ENCODE data around the gene SYT3. TPM values are rescaled to one million over a fixed set of nuclear protein-coding genes. Genes with fewer than 3 reads are reported as not detected.

SYT3 gene
- polyA plus RNA-seq, 1 donor (not counting 4 experiments of a cell fraction or from before 2014, with no cell fraction given) = not detected

DNA sequence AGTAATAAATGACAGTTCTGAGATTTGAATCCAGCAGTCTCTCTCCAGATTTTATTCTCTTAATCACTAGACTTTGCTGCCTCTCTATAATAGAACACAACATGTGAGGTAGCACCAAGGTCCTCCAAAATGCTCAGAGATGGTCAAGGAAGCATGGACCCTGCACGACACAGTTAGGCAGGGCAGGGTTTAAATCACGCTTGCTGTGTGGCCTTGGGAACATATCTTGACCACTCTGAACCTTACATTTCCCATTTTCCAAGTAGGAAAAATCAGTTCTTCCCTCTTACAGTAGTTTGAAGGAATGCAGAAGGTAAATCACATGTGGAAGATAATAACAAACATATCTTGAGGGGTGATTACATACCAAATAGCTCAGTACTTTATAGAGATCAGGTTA, 6.3 kb downstream of the SYT3 start:
- H3K36me3 ChIP-seq (ENCODE audit: control insufficient read depth in 2 of 2, extremely low read depth in 1 of 2, insufficient read depth in 2 of 2, low read length in 2 of 2) = no peaks in the 10 kb centered on the region
- no peaks in the 10 kb centered on the region for H3K4me1 ChIP-seq (ENCODE audit: control insufficient read depth, extremely low read depth, insufficient read depth, low read length)
- H3K9me1 ChIP-seq (ENCODE audit: control insufficient read depth, extremely low read depth, insufficient read depth, low read length) = no peaks in the 10 kb centered on the region
- FAIRE-seq = no peak
- no peak overlapping the region for H3K27ac ChIP-seq (ENCODE audit: control insufficient read depth, insufficient read depth, low read length)
- no peak for TF ChIP-seq EZH2 (IDR thresholded peaks at IDR 0.05; ENCODE audit: low read length)
- TF ChIP-seq, protein P1, sequence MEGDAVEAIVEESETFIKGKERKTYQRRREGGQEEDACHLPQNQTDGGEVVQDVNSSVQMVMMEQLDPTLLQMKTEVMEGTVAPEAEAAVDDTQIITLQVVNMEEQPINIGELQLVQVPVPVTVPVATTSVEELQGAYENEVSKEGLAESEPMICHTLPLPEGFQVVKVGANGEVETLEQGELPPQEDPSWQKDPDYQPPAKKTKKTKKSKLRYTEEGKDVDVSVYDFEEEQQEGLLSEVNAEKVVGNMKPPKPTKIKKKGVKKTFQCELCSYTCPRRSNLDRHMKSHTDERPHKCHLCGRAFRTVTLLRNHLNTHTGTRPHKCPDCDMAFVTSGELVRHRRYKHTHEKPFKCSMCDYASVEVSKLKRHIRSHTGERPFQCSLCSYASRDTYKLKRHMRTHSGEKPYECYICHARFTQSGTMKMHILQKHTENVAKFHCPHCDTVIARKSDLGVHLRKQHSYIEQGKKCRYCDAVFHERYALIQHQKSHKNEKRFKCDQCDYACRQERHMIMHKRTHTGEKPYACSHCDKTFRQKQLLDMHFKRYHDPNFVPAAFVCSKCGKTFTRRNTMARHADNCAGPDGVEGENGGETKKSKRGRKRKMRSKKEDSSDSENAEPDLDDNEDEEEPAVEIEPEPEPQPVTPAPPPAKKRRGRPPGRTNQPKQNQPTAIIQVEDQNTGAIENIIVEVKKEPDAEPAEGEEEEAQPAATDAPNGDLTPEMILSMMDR (optimal IDR thresholded peaks at IDR 0.05 in 1 of 3, IDR thresholded peaks at IDR 0.05 in 1 of 3, conservative IDR thresholded peaks at IDR 0.05 in 1 of 3; ENCODE audit: extremely low read depth in 1 of 3, insufficient read depth in 2 of 3, low read length in 3 of 3) = no peak
- peaks cover 9% of the 10 kb centered on the region for H3K9me3 ChIP-seq (ENCODE audit: control insufficient read depth, low read depth, low read length)
- H3K4me3 ChIP-seq (ENCODE audit: control insufficient read depth in 2 of 3, extremely low read depth in 1 of 3, insufficient read depth in 2 of 3, low read depth in 1 of 3, low read length in 3 of 3) = no peak overlapping the region
- H3K27me3 ChIP-seq (ENCODE audit: control insufficient read depth, extremely low read depth, insufficient read depth, low read length) = peaks cover 12% of the 10 kb centered on the region
- no peaks in the 10 kb centered on the region for H3K79me2 ChIP-seq (ENCODE audit: control insufficient read depth, insufficient read depth, low read length)
- dilution Hi-C loops (cut with MboI; ENCODE audit: extremely low pct_ligation_motif_present, low sequenced_read_pairs) = no loop called here
- no peak overlapping the region for H3K9ac ChIP-seq (ENCODE audit: control insufficient read depth, extremely low read depth, insufficient read depth, low read length)
- H4K20me1 ChIP-seq (ENCODE audit: control insufficient read depth, extremely low read depth, insufficient read depth, low read length) = no peaks in the 10 kb centered on the region
- no peak overlapping the region for H3K4me2 ChIP-seq (ENCODE audit: control insufficient read depth, extremely low read depth, insufficient read depth, low read depth, low read length)
- H2AFZ ChIP-seq (ENCODE audit: control insufficient read depth, low read length) = no peak overlapping the region
- DNase-seq (ENCODE audit: low read depth, low spot score) = no peak

DNA sequence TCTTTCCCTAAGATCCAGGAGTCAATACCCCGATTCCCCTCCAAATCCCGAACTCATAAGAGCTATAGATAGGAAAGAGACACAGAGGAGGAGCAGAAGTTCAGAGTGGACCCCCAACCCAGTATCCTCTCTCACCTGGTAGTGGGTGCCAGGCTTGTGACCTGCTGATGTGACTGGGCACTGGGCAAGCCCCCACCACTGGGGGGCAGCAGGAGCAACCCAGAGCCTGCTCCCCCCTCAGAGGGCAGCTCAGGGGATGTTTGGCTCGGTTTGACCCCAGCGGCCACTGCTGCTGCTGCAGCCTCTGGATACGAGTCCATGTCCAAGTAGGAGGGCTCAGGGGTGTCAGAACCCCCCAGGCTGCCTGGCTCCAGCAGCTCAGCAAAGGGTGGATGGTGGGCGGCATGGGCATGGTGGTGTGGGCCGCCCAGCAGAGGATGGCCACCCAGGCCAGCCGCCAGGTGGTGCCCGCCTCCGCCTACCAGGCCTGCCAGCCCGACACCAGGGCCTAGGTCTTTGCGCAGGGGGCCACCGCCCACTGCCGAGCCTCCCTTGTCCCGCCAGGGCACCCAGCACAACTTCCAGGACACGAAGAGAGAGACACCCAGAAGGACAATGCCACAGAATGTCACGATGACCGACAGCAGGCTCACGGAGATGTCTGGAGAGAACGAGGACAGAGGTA, 7.4 kb downstream of the SYT3 start:
- dilution Hi-C loops (cut with MboI; ENCODE audit: extremely low pct_ligation_motif_present, low sequenced_read_pairs) = no loop called here
- Histone ChIP-seq H3K4me2 (ENCODE audit: control insufficient read depth, extremely low read depth, insufficient read depth, low read depth, low read length) (no peak overlapping the region), H3K4me3 (ENCODE audit: control insufficient read depth in 2 of 3, extremely low read depth in 1 of 3, insufficient read depth in 2 of 3, low read depth in 1 of 3, low read length in 3 of 3) (no peak overlapping the region), H3K36me3 (ENCODE audit: control insufficient read depth in 2 of 2, extremely low read depth in 1 of 2, insufficient read depth in 2 of 2, low read length in 2 of 2) (no peaks in the 10 kb centered on the region), H3K9ac (ENCODE audit: control insufficient read depth, extremely low read depth, insufficient read depth, low read length) (no peak overlapping the region), H3K9me3 (ENCODE audit: control insufficient read depth, low read depth, low read length) (peaks cover 9% of the 10 kb centered on the region), H3K79me2 (ENCODE audit: control insufficient read depth, insufficient read depth, low read length) (no peaks in the 10 kb centered on the region), H4K20me1 (ENCODE audit: control insufficient read depth, extremely low read depth, insufficient read depth, low read length) (no peaks in the 10 kb centered on the region), H3K4me1 (ENCODE audit: control insufficient read depth, extremely low read depth, insufficient read depth, low read length) (no peaks in the 10 kb centered on the region), H3K27ac (ENCODE audit: control insufficient read depth, insufficient read depth, low read length) (no peak overlapping the region), H3K27me3 (ENCODE audit: control insufficient read depth, extremely low read depth, insufficient read depth, low read length) (peaks cover 3% of the 10 kb centered on the region), H3K9me1 (ENCODE audit: control insufficient read depth, extremely low read depth, insufficient read depth, low read length) (no peaks in the 10 kb centered on the region), H2AFZ (ENCODE audit: control insufficient read depth, low read length) (no peak overlapping the region)
- no peak for FAIRE-seq
- no peak for DNase-seq (ENCODE audit: low read depth, low spot score)
- TF ChIP-seq, protein P1 (optimal IDR thresholded peaks at IDR 0.05 in 1 of 3, IDR thresholded peaks at IDR 0.05 in 1 of 3, conservative IDR thresholded peaks at IDR 0.05 in 1 of 3; ENCODE audit: extremely low read depth in 1 of 3, insufficient read depth in 2 of 3, low read length in 3 of 3) = no peak
- TF ChIP-seq EZH2 (IDR thresholded peaks at IDR 0.05; ENCODE audit: low read length) = no peak
